ENCODE measurements around the gene ATP9A. TPM values are rescaled to one million over a fixed set of nuclear protein-coding genes. Genes with fewer than 3 reads are reported as not detected.

The ATP9A gene
- total RNA-seq, 4 donors from 2014 or later: 17.6 to 28.2 (median 19.5) TPM

DNA sequence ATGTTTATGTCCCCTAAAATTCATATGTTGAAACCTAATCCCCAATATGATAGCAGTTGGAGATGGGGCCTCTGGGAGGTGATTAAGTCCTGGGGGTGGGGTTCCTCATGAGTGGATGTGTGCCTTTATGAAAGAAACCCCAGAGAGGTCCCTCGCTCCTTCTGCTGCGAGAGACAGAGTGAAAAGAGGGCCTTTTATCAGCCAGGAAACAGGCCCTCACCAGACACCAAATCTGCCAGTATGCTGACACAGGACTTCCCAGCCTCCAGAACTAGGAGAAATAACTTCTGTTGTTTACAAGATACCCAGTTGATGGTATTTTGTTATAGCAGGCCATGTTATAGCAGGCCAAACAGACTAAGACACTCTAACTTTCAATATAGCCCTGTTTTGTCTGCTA, 124.8 kb downstream of the ATP9A start:
- Histone ChIP-seq H3K9me3 (no peaks in the 10 kb centered on the region), H3K27me3 (no peaks in the 10 kb centered on the region), H3K27ac (no peak overlapping the region), H3K36me3 (peaks cover 0 to 11% (median 0%) of the 10 kb centered on the region in 3 donors), H3K4me1 (peaks cover 0 to 6% (median 0%) of the 10 kb centered on the region in 3 donors), H3K4me3 (no peak overlapping the region)
- 60 to 67% methylated on average over 2 of the region's 2 CpGs for WGBS, 2 donors
- intact Hi-C loops (cut with DNase I): loop anchor here (10.0 kb wide), 1 partner anchor 441 kb away; no protein-coding TSS in a partner anchor
- no peak for DNase-seq
- TF ChIP-seq, protein P1, sequence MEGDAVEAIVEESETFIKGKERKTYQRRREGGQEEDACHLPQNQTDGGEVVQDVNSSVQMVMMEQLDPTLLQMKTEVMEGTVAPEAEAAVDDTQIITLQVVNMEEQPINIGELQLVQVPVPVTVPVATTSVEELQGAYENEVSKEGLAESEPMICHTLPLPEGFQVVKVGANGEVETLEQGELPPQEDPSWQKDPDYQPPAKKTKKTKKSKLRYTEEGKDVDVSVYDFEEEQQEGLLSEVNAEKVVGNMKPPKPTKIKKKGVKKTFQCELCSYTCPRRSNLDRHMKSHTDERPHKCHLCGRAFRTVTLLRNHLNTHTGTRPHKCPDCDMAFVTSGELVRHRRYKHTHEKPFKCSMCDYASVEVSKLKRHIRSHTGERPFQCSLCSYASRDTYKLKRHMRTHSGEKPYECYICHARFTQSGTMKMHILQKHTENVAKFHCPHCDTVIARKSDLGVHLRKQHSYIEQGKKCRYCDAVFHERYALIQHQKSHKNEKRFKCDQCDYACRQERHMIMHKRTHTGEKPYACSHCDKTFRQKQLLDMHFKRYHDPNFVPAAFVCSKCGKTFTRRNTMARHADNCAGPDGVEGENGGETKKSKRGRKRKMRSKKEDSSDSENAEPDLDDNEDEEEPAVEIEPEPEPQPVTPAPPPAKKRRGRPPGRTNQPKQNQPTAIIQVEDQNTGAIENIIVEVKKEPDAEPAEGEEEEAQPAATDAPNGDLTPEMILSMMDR (IDR thresholded peaks at IDR 0.05): no peak
- TF ChIP-seq POLR2A (IDR thresholded peaks at IDR 0.05): no peak

DNA sequence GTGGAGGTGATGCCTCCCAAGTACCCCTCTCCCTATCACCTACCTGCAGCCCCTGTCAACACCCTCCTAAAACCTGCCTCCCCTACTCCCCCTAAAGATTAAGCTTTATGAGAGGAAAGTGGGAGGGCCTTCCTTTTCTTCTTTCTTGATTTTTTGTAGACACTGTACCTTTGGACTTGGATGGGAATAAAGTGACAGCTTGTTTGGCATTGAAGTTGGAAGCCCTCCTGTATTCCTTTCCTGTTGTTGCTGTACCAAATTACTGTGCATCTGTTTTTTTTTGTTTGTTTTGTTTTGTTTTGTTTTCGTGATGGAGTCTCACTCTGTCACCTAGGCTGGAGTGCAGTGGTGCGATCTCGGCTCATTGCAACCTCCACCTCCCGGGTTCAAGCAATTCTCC, 126.3 kb downstream of the ATP9A start:
- no peak for DNase-seq
- TF ChIP-seq POLR2A (IDR thresholded peaks at IDR 0.05): no peak
- TF ChIP-seq, protein P1 (IDR thresholded peaks at IDR 0.05): no peak
- intact Hi-C loops (cut with DNase I): loop anchor here (10.0 kb wide), 1 partner anchor 443 kb away; no protein-coding TSS in a partner anchor
- Histone ChIP-seq H3K36me3 (peaks cover 0 to 10% (median 0%) of the 10 kb centered on the region in 3 donors), H3K4me1 (peaks cover 0 to 6% (median 0%) of the 10 kb centered on the region in 3 donors), H3K27ac (no peak overlapping the region), H3K27me3 (no peaks in the 10 kb centered on the region), H3K4me3 (no peak overlapping the region), H3K9me3 (no peaks in the 10 kb centered on the region)
- 91 to 95% methylated on average over 4 of the region's 4 CpGs for WGBS, 2 donors

DNA sequence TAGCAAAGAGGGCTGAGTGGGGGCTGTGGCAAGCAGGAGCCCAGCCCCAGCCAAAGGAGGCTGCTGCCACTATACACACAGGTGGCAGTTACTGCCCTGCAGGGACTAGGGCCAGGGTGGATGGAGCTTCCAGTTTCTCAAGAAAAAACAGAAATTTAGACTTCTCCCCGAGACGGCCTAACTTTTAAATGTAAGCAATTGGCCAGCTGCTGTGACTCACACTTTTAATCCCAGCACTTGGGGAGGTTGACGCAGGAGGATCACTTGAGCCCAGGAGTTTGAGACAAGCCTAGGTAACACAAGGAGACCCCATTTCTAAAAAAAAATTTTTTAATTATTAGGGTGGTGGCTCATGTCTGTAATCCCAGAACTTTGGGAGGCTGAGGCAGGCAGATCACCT, 127.4 kb downstream of the ATP9A start:
- intact Hi-C loops (cut with DNase I): loop anchor here (10.0 kb wide), 1 partner anchor 444 kb away; no protein-coding TSS in a partner anchor
- TF ChIP-seq POLR2A (IDR thresholded peaks at IDR 0.05): no peak
- TF ChIP-seq, protein P1 (IDR thresholded peaks at IDR 0.05): no peak
- H3K27me3 ChIP-seq: no peaks in the 10 kb centered on the region
- 54 to 56% methylated on average over 3 of the region's 3 CpGs for WGBS, 2 donors
- no peak overlapping the region for H3K27ac ChIP-seq
- H3K4me1 ChIP-seq: peaks cover 0 to 6% (median 0%) of the 10 kb centered on the region in 3 donors
- DNase-seq: no peak
- H3K36me3 ChIP-seq: peaks cover 0 to 21% (median 0%) of the 10 kb centered on the region in 3 donors
- H3K4me3 ChIP-seq: no peak overlapping the region
- no peaks in the 10 kb centered on the region for H3K9me3 ChIP-seq

DNA sequence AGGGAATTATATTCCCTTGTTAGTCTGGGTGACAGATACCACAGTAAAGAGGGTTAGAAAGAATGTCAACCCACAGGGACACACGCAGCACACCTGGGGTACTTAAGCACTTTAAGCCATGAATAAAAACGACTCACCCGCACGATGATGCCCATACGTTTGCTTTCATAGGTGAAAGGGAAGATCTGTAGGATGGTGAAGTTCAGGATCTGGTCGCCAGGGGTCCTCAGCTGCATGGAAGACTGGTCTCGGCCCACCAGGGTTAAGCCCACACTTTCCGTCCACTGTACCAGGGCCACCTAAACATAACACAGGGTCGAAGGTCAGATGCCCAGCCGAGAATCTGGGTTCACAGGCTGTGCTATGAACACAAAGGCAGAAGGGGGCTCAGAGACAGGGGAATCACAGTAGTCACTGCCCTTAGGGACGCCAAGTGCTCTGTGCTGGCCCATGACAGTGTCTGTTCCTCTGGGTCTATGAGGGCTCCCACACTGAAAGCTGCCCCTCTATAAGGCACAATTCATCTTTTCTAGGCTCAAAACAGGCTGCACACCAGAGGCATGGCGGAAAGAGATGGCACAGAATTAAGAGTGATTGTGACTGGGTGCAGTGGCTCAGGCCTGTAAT, 128.9 kb downstream of the ATP9A start:
- TF ChIP-seq, protein P1 (IDR thresholded peaks at IDR 0.05): peak; percentile 37 to 84 (median 81)
- TF ChIP-seq POLR2A (IDR thresholded peaks at IDR 0.05): no peak

DNA sequence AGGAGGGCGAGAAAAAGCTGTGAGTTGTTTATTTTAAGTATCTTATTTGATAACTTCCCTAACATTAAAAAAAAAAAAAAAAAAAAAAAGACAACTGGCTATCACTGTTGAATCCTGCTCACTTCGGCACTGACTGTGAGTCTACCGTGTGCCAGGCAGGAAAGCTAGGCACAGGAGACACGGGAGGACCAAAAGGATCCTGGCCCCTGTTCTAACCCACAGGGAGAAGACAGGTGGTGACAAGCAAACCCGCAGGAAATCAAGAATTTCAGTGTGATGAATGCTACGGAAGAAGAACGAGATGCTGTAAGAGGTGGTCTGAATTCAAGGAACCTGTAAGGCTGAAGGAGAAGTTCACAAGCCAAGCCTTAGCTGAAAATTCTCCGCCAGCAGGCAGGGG, 130.9 kb downstream of the ATP9A start:
- H3K4me1 ChIP-seq: peaks cover 0 to 19% (median 3%) of the 10 kb centered on the region in 3 donors
- DNase-seq: no peak
- H3K27ac ChIP-seq: no peak overlapping the region
- H3K27me3 ChIP-seq: no peaks in the 10 kb centered on the region
- H3K4me3 ChIP-seq: no peak overlapping the region
- TF ChIP-seq, protein P1 (IDR thresholded peaks at IDR 0.05): no peak
- TF ChIP-seq POLR2A (IDR thresholded peaks at IDR 0.05): no peak
- intact Hi-C loops (cut with DNase I): no loop called here
- WGBS, 2 donors: 69 to 85% methylated on average over 7 to 8 of the region's 8 CpGs
- H3K36me3 ChIP-seq: peaks cover 0 to 22% (median 0%) of the 10 kb centered on the region in 3 donors
- no peaks in the 10 kb centered on the region for H3K9me3 ChIP-seq

More for the DNA sequence above, 128.9 kb downstream of the ATP9A start:
- no peaks in the 10 kb centered on the region for H3K27me3 ChIP-seq
- H3K36me3 ChIP-seq: peaks cover 0 to 22% (median 0%) of the 10 kb centered on the region in 3 donors
- H3K4me1 ChIP-seq: peaks cover 0 to 6% (median 0%) of the 10 kb centered on the region in 3 donors
- peak overlapping the region in 1 of 4 donors; percentile 9 for H3K27ac ChIP-seq
- no peak for DNase-seq
- H3K9me3 ChIP-seq: no peaks in the 10 kb centered on the region
- intact Hi-C loops (cut with DNase I): no loop called here
- H3K4me3 ChIP-seq: no peak overlapping the region
- 19 to 25% methylated on average over 11 of the region's 12 CpGs for WGBS, 2 donors
